GM20000 (cell line): ENCODE results near the gene PDK2.

Experiments used
- DNase-seq: peaks from one replicate; pipeline ENCODE4 v3.0.0; 2012; ENCODE audit warnings: low spot score
- TF ChIP-seq, protein P1 (sequence below): IDR thresholded peaks from 2 replicates; pipeline ENCODE4 v1.5.1; 2012; ENCODE audit warnings: mild to moderate bottlenecking, control low read depth; ENCODE audit errors: extremely low read depth, missing control alignments

PDK2 gene

DNA sequence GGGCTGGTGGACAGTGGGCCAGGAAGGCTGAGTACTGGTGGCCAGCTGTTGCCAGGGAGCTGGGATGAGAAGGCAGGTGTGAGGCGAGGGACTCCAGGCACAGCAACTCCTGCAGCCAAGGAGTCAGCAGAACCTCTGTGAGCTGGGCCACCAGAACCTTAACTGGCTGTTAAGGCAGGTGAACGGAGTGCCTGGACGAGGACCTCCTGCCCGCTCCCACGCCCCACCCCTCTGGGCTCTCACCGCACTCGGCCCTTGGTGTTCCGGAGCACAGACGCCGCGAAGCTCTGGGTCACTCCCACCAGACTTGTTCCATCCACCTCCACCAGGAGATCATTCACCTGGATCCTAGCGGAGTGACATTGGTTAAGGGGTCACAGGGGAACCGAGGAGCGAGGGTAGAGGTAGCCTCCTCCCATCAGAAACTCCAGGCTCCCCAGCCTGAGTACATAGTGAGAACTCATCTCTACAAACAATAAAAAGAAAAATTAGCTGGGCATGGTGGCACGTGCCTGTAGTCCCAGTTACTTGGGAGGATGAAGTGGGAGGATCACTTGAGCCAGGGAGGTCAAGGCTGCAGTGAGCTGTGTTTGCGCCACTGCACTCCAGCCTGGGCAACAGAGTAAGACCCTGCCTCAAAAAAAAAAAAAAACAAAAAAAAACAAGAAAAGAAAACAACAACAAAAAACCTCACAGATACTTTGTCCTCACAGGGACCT, 46.0 kb downstream of the PDK2 start:
- TF ChIP-seq, protein P1, sequence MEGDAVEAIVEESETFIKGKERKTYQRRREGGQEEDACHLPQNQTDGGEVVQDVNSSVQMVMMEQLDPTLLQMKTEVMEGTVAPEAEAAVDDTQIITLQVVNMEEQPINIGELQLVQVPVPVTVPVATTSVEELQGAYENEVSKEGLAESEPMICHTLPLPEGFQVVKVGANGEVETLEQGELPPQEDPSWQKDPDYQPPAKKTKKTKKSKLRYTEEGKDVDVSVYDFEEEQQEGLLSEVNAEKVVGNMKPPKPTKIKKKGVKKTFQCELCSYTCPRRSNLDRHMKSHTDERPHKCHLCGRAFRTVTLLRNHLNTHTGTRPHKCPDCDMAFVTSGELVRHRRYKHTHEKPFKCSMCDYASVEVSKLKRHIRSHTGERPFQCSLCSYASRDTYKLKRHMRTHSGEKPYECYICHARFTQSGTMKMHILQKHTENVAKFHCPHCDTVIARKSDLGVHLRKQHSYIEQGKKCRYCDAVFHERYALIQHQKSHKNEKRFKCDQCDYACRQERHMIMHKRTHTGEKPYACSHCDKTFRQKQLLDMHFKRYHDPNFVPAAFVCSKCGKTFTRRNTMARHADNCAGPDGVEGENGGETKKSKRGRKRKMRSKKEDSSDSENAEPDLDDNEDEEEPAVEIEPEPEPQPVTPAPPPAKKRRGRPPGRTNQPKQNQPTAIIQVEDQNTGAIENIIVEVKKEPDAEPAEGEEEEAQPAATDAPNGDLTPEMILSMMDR = no peak
- DNase-seq = no peak

DNA sequence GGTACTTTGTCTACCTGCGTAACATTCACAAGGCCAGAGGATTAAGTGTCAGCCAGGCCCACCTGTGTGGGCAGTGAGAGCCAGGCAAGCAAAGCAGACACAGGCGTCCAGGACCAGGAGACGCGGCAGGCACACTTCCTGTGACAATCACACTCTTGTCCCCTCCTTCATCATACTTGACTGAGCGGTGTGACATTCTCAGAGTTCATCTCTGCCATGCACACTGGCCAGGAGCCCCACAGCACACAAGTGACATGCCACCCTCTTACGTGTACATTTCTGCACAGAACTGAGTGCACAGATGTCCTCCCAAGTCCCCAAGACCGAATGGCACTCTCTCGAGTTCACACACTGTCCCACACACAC, 46.6 kb downstream of the PDK2 start:
- TF ChIP-seq, protein P1 = no peak

DNA sequence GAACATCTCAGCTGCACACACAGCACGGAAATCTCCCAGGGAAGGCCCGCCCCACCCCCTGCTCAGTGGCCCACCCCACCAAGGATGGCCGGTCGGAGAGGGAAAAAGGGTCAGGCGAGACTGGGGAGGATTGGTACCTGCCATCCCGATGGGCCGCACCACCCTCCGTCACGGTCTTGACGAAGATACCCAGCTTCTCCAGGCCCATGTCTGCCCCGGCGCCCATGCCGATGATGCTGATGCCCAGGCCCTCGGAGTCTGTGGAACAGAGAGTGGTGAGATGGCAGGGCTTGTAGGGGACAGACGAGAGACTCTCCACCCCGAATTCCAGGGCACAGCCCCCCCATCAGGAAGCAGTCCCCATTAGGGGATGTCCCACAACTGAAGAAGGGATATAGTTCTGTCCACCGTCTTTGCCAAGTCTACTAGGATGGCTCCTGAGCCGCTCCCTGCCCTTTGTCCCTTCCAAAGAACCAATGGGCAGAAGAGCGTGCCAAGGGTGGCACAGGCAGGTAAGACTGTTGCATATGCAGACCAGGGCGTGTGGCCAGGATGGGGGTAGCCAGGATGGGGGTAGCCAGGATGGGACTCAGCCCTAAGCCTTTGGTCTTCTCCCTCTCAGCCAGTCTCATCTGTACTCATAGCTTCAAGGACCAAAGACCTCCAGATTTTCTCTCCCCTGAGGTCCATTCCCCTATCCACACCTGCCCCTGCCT, 48.5 kb downstream of the PDK2 start:
- no peak for DNase-seq
- TF ChIP-seq, protein P1 = no peak

More for the DNA sequence above, 46.6 kb downstream of the PDK2 start:
- no peak for DNase-seq

DNA sequence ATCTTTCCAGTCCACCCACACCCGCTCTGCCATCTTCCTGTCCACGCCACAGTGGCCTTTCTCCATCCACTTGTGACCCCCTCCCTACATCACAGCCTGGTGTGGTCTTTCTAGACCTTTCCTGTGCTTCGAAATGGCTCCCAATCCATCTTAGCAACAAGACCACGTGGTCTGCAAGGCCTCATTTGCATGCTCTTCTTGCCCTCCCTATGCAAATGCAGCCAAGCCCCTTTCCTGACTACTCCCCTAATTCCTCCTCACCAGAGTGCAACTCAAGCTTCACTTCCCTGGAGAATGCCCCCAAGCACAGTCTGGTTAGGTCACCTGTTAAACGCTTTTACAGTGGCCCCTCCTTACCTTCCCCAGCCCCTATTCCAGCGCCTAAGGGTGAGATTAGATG, 49.2 kb downstream of the PDK2 start:
- TF ChIP-seq, protein P1 = no peak
- no peak for DNase-seq

DNA sequence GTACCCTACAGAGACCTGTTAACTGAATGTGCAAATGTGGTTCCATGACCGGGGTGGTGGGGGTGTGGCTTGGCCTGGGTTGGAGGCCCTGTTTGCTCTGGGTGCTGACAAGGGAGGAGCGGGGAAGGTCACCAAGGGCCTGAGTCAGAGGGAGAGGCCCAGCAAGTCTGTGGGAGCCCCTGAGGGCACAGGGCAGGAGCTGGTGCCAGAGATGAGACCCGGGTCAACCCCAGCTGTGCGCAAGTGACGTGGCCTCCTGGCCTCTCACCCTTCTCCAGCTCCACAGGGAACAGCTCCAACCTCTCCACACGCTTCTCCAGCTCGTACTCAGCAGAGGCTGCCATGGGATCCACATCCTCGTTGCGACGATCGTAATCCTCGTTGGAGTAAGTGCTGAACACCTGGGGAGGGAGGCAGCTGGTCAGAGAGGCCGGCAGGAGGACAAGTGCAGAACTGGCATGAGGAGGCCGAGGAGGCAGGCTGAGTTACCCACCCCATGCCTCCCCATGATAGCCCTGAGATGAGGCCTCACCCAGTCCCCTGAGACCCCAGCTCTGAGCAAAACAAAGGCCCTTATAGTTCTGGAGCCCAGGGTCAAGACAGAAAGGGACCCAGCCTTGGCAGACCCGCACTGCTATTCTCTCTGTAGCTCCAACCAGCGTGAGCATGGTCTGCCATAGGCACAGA, 49.8 kb downstream of the PDK2 start:
- DNase-seq = no peak
- TF ChIP-seq, protein P1 = no peak

DNA sequence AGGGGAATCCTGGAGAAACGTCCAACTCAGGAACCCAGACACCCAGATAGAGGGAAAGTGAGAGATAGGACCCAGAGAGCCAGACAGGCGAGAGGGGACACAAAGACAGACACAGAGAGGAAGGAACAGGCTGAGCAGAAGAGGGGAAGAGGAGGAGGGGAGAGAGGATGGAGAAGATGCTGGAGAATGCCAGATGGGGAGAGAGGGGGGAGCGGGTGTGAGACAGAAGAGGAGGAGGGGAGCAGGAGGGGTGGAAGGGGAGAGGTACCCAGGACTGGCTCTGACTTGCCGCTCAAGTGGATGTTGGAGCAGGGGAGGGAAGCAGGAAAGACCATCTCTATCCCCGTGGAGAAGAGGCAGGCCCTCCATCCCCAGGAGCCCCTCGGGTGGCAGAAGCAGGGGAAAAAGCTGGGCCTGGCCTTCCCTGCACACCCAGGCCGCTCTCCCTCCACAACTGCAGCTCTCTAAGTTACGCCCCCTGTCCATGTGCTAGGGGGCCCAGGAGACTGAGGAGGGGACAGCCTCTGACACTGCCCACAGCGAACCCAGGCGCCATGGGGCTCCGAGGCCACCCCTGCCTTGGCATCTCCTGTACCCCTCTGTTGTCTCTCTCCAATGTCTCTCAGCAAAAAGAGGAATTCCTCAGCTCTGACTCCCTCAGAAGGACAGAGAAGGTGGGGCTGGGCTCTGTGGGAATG, 50.5 kb downstream of the PDK2 start:
- TF ChIP-seq, protein P1 = no peak

More for the DNA sequence above, 50.5 kb downstream of the PDK2 start:
- no peak for DNase-seq
